Embryonic facial prominence (tissue), 1 donor: Measurements from ENCODE around the gene PACS1.
"Not testable (repeated sequence)": the region's sequence is repeated elsewhere in the genome, so short reads cannot be mapped to it uniquely, and the experiment has no call there.

Experiments
- DNase-seq: peaks from one replicate; pipeline ENCODE4 v3.0.0-alpha.2; 2016; ENCODE audit errors: extremely low spot score

PACS1 gene

GRCh38 chr11:66275984-66276612 lies 206.0 kb downstream of the PACS1 start:
- no peak for DNase-seq

GRCh38 chr11:66276619-66277018 lies 206.5 kb downstream of the PACS1 start:
- not testable (repeated sequence) for DNase-seq

GRCh38 chr11:66277064-66277463 lies 207.0 kb downstream of the PACS1 start:
- DNase-seq: not testable (repeated sequence)

- no peak for DNase-seq
These were observed 207.6 kb downstream of the PACS1 start, which contains the start of gene CNIH2 for GRCh38 chr11:66277471-66278362. TSS of gene CNIH2 (plus strand) at chr11:66278175. CDS start at chr11:66278457, 282 bp downstream.

GRCh38 chr11:66278363-66279091 lies 208.5 kb downstream of the PACS1 start:
- DNase-seq: no peak

- DNase-seq: no peak
These were observed 209.1 kb downstream of the PACS1 start for GRCh38 chr11:66279092-66279734.

- DNase-seq: no peak
These were observed 210.4 kb downstream of the PACS1 start for GRCh38 chr11:66280428-66280827.

GRCh38 chr11:66281001-66281400 lies 210.9 kb downstream of the PACS1 start:
- no peak for DNase-seq

- no peak for DNase-seq
These were observed 211.8 kb downstream of the PACS1 start for GRCh38 chr11:66281776-66282467.

- DNase-seq: peak; percentile 96
These were observed 212.7 kb downstream of the PACS1 start for GRCh38 chr11:66282468-66283455.

- no peak for DNase-seq
These were observed 213.5 kb downstream of the PACS1 start for GRCh38 chr11:66283461-66284105.

- no peak for DNase-seq
These were observed 214.5 kb downstream of the PACS1 start for GRCh38 chr11:66284526-66285078.

- no peak for DNase-seq
These were observed 215.3 kb downstream of the PACS1 start for GRCh38 chr11:66285250-66285947.

- no peak for DNase-seq
These were observed 216.6 kb downstream of the PACS1 start for GRCh38 chr11:66286699-66287098.

GRCh38 chr11:66287211-66287888 lies 217.3 kb downstream of the PACS1 start:
- no peak for DNase-seq

- DNase-seq: no peak
These were observed 218.0 kb downstream of the PACS1 start for GRCh38 chr11:66287889-66288670.
